A549 (cell line): Measurements from ENCODE around the gene NECTIN4.

Source experiments
- CHD4 ChIP-seq: fragments of 200-600 bp; sonication (generic); IDR thresholded peaks from 2 replicates; pipeline ENCODE4 v1.6.1; 2016; ENCODE audit warnings: antibody characterized with exemption, mild to moderate bottlenecking, borderline replicate concordance
- HOXA7 ChIP-seq: fragments of 250-450 bp; sonication (Bioruptor Pico); IDR thresholded peaks from 2 replicates; pipeline ENCODE4 v1.5.0; 2020; ENCODE audit warnings: mild to moderate bottlenecking, moderate library complexity
- MAFK ChIP-seq: fragments of 450-650 bp; IDR thresholded peaks from 2 replicates; pipeline ENCODE4 v1.6.1; 2014; ENCODE audit not compliant: partially characterized antibody
- RNF2 ChIP-seq: fragments of 200-600 bp; sonication (generic); IDR thresholded peaks from 2 replicates; pipeline ENCODE4 v1.6.1; 2016; ENCODE audit warnings: low read depth, mild to moderate bottlenecking, antibody characterized with exemption, moderate library complexity, borderline replicate concordance
- TF ChIP-seq, protein P1 (sequence below): IDR thresholded peaks from 2 replicates; pipeline ENCODE4 v1.6.1; 2012
- TF ChIP-seq, protein P2 (sequence below): fragments of >200 bp; sonication (Bioruptor Twin); formaldehyde crosslinking; IDR thresholded peaks from 3 replicates; pipeline ENCODE4 v1.5.1; 2016
- TF ChIP-seq, protein P3 (sequence below): fragments of 450-650 bp; IDR thresholded peaks from 2 replicates; pipeline ENCODE4 v1.6.1; 2014; ENCODE audit warnings: antibody characterized with exemption

DNA sequence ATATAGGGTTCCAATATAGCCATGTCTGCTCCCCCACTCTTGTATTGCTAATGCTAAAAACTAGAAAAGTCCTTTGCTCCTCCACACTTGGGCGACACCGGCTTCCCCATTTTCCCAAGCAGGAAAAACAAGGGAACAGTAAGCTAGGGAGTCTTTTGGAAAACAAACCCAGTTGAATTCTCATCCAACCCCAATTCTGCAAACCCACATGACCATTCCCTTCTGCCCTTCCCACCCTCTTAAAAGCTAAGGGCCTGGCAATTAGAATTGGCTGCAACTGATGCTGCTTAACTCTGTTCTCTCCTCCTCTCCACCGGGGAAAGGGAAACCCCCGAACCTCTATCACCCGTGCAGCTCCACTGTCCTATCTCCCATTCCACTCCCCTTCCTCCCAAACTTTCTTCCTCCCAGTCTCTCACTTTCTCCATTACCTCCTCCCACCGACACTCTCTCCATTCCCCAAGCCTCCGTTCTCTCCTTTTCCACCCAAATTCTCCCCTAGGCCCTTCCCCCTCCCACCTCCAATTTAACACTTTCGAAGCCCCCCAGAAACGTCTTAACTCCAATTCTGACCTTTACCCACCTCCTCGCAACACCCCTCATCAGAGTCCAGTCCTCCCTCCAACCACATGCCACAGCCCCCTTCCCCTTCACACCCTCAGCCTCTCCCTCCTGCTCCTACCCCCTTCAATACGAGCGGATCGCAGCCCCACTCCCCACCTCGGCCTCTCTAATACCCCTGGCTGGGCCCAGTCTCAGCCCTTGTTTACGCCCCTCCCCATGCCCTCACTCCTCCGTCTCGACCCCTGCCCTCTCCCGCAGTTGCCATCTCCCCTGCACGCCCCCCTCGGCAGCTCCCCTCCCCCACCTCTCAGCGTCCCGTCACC lies 42.4 kb upstream of the NECTIN4 start:
- TF ChIP-seq, protein P1, sequence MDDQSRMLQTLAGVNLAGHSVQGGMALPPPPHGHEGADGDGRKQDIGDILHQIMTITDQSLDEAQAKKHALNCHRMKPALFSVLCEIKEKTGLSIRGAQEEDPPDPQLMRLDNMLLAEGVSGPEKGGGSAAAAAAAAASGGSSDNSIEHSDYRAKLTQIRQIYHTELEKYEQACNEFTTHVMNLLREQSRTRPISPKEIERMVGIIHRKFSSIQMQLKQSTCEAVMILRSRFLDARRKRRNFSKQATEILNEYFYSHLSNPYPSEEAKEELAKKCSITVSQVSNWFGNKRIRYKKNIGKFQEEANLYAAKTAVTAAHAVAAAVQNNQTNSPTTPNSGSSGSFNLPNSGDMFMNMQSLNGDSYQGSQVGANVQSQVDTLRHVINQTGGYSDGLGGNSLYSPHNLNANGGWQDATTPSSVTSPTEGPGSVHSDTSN = no peak
- no peak for TF ChIP-seq CHD4
- TF ChIP-seq HOXA7 (CRISPR knock-in tag) = no peak
- no peak for TF ChIP-seq MAFK
- TF ChIP-seq, protein P2, sequence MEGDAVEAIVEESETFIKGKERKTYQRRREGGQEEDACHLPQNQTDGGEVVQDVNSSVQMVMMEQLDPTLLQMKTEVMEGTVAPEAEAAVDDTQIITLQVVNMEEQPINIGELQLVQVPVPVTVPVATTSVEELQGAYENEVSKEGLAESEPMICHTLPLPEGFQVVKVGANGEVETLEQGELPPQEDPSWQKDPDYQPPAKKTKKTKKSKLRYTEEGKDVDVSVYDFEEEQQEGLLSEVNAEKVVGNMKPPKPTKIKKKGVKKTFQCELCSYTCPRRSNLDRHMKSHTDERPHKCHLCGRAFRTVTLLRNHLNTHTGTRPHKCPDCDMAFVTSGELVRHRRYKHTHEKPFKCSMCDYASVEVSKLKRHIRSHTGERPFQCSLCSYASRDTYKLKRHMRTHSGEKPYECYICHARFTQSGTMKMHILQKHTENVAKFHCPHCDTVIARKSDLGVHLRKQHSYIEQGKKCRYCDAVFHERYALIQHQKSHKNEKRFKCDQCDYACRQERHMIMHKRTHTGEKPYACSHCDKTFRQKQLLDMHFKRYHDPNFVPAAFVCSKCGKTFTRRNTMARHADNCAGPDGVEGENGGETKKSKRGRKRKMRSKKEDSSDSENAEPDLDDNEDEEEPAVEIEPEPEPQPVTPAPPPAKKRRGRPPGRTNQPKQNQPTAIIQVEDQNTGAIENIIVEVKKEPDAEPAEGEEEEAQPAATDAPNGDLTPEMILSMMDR = no peak
- no peak for TF ChIP-seq RNF2
- TF ChIP-seq, protein P3, sequence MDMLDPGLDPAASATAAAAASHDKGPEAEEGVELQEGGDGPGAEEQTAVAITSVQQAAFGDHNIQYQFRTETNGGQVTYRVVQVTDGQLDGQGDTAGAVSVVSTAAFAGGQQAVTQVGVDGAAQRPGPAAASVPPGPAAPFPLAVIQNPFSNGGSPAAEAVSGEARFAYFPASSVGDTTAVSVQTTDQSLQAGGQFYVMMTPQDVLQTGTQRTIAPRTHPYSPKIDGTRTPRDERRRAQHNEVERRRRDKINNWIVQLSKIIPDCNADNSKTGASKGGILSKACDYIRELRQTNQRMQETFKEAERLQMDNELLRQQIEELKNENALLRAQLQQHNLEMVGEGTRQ = no peak
